Measurements from ENCODE around the gene ADAP1. TPM values are rescaled to one million over a fixed set of nuclear protein-coding genes. Genes with fewer than 3 reads are reported as not detected.

The ADAP1 gene
- total RNA-seq, 1 experiment from 2014 or later = 77.6 TPM

GRCh38 chr7:869348-869747 lies 85.1 kb downstream of the ADAP1 start:
- peaks cover 9% of the 10 kb centered on the region for H3K4me1 Mint-ChIP-seq (ENCODE audit: low read depth, unreplicated experiment)
- no TSS peak for BruUV-seq (replicated peaks)
- no peak overlapping the region for H3K4me3 Mint-ChIP-seq (ENCODE audit: unreplicated experiment)
- H3K9me3 Mint-ChIP-seq (ENCODE audit: unreplicated experiment) = no peaks in the 10 kb centered on the region
- Histone ChIP-seq H3K9me3 (no peaks in the 10 kb centered on the region), H3K36me3 (ENCODE audit: control insufficient read depth, insufficient read depth, low read length) (peaks cover 5% of the 10 kb centered on the region), H3K27me3 (replicated peaks; ENCODE audit: control insufficient read depth, insufficient read depth, low read length) (no peaks in the 10 kb centered on the region), H3K4me1 (peaks cover 9% of the 10 kb centered on the region), H3K4me3 (ENCODE audit: low read depth, low read length) (no peak overlapping the region)
- TF ChIP-seq CTCF (IDR thresholded peaks at IDR 0.05; ENCODE audit: insufficient read depth in 1 of 2, low read depth in 1 of 2, low read length in 1 of 2, severe bottlenecking in 1 of 2, unreplicated experiment in 1 of 2) = no peak
- ChIA-PET CTCF (no interaction called here), POLR2A (no interaction called here)
- no peak for DNase-seq
- H3K27me3 Mint-ChIP-seq (ENCODE audit: insufficient read depth, unreplicated experiment) = no peaks in the 10 kb centered on the region
- H3K36me3 Mint-ChIP-seq (ENCODE audit: insufficient read depth, unreplicated experiment) = peaks cover 74% of the 10 kb centered on the region
- no peak overlapping the region for H3K27ac Mint-ChIP-seq (ENCODE audit: unreplicated experiment)
- intact Hi-C loops (cut with micrococcal nuclease; ENCODE audit: unreplicated experiment) = no loop called here

DNA sequence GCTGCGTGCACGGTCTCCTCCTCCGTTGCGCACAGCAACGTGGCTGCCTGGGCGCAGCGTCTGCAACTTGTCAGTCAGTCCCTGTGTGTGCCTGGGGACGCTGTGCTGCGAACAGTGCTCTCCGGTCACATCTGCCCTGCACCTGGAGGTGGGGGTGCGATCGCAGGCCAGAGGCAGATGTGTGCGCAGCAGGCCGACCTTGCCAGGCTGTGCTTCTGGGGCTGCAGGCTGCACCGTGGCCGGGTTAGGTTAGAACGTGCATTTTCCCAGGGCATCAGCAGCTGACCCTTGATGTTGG lies 86.3 kb downstream of the ADAP1 start:
- Histone ChIP-seq H3K9me3 (no peaks in the 10 kb centered on the region), H3K36me3 (ENCODE audit: control insufficient read depth, insufficient read depth, low read length) (peaks cover 5% of the 10 kb centered on the region), H3K4me1 (no peaks in the 10 kb centered on the region), H3K4me3 (ENCODE audit: low read depth, low read length) (no peak overlapping the region), H3K27me3 (replicated peaks; ENCODE audit: control insufficient read depth, insufficient read depth, low read length) (no peaks in the 10 kb centered on the region)
- BruUV-seq (replicated peaks) = no TSS peak
- ChIA-PET CTCF (no interaction called here), POLR2A (no interaction called here)
- intact Hi-C loops (cut with micrococcal nuclease; ENCODE audit: unreplicated experiment) = no loop called here
- Mint-ChIP-seq H3K27me3 (ENCODE audit: insufficient read depth, unreplicated experiment) (no peaks in the 10 kb centered on the region), H3K4me3 (ENCODE audit: unreplicated experiment) (no peak overlapping the region), H3K9me3 (ENCODE audit: unreplicated experiment) (no peaks in the 10 kb centered on the region), H3K36me3 (ENCODE audit: insufficient read depth, unreplicated experiment) (peaks cover 79% of the 10 kb centered on the region), H3K27ac (ENCODE audit: unreplicated experiment) (no peak overlapping the region), H3K4me1 (ENCODE audit: low read depth, unreplicated experiment) (peaks cover 2% of the 10 kb centered on the region)
- no peak for DNase-seq
- no peak for TF ChIP-seq CTCF (IDR thresholded peaks at IDR 0.05; ENCODE audit: insufficient read depth in 1 of 2, low read depth in 1 of 2, low read length in 1 of 2, severe bottlenecking in 1 of 2, unreplicated experiment in 1 of 2)

- H3K4me3 Mint-ChIP-seq (ENCODE audit: unreplicated experiment) = no peak overlapping the region
- no peak overlapping the region for H3K27ac Mint-ChIP-seq (ENCODE audit: unreplicated experiment)
- DNase-seq = no peak
- H3K9me3 ChIP-seq = no peaks in the 10 kb centered on the region
- H3K4me1 Mint-ChIP-seq (ENCODE audit: low read depth, unreplicated experiment) = no peaks in the 10 kb centered on the region
- TF ChIP-seq CTCF (IDR thresholded peaks at IDR 0.05; ENCODE audit: insufficient read depth in 1 of 2, low read depth in 1 of 2, low read length in 1 of 2, severe bottlenecking in 1 of 2, unreplicated experiment in 1 of 2) = no peak
- ChIA-PET CTCF (interaction anchor here (0.5 to 0.6 kb wide), 2 partner anchors 68 to 702 kb away, joined by 4 to 5 read pairs; no protein-coding TSS in a partner anchor), POLR2A (no interaction called here)
- peaks cover 5% of the 10 kb centered on the region for H3K36me3 ChIP-seq (ENCODE audit: control insufficient read depth, insufficient read depth, low read length)
- BruUV-seq (replicated peaks) = no TSS peak
- intact Hi-C loops (cut with micrococcal nuclease; ENCODE audit: unreplicated experiment) = no loop called here
- no peaks in the 10 kb centered on the region for H3K4me1 ChIP-seq
- no peaks in the 10 kb centered on the region for H3K27me3 ChIP-seq (replicated peaks; ENCODE audit: control insufficient read depth, insufficient read depth, low read length)
- H3K36me3 Mint-ChIP-seq (ENCODE audit: insufficient read depth, unreplicated experiment) = peaks cover 78% of the 10 kb centered on the region
- H3K27me3 Mint-ChIP-seq (ENCODE audit: insufficient read depth, unreplicated experiment) = no peaks in the 10 kb centered on the region
- no peaks in the 10 kb centered on the region for H3K9me3 Mint-ChIP-seq (ENCODE audit: unreplicated experiment)
- H3K4me3 ChIP-seq (ENCODE audit: low read depth, low read length) = no peak overlapping the region
These were observed 86.9 kb downstream of the ADAP1 start for GRCh38 chr7:867406-868188.

All from Caco-2 (cell line).